ENCODE measurements around the gene NRXN2. TPM values are rescaled to one million over a fixed set of nuclear protein-coding genes. Genes with fewer than 3 reads are reported as not detected.
"Not testable (repeated sequence)": the region's sequence is repeated elsewhere in the genome, so short reads cannot be mapped to it uniquely, and the experiment has no call there.

Gene NRXN2
- total RNA-seq, 2 donors from 2014 or later: 0.84 to 1.3 TPM

DNA sequence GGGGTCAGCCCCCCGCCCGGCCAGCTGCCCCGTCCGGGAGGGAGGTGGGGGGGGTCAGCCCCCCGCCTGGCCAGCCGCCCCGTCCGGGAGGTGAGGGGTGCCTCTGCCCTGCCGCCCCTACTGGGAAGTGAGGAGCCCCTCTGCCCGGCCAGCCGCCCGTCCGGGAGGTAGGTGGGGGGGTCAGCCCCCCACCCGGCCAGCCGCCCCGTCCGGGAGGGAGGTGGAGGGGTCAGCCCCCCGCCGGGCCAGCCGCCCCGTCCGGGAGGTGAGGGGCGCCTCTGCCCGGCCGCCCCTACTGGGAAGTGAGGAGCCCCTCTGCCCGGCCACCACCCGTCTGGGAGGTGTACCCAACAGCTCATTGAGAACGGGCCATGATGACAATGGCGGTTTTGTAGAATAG, 21.0 kb downstream of the NRXN2 start:
- not testable (repeated sequence) for H3K36me3 Mint-ChIP-seq; DNase-seq (ENCODE audit: low spot score in 2 of 2); H3K27ac Mint-ChIP-seq; H3K9me3 Mint-ChIP-seq; ATAC-seq

GRCh38 chr11:64698427-64698826, 24.6 kb downstream of the NRXN2 start:
- Mint-ChIP-seq H3K27ac (no peak overlapping the region), H3K36me3 (no peaks in the 10 kb centered on the region), H3K9me3 (no peaks in the 10 kb centered on the region)
- no peak for DNase-seq (ENCODE audit: low spot score in 2 of 2)
- ATAC-seq: no peak

GRCh38 chr11:64697663-64698375, 25.2 kb downstream of the NRXN2 start:
- no peak for ATAC-seq
- no peaks in the 10 kb centered on the region for H3K36me3 Mint-ChIP-seq
- H3K27ac Mint-ChIP-seq: no peak overlapping the region
- no peak for DNase-seq (ENCODE audit: low spot score in 2 of 2)
- no peaks in the 10 kb centered on the region for H3K9me3 Mint-ChIP-seq

GRCh38 chr11:64696045-64696444, 27.0 kb downstream of the NRXN2 start:
- Mint-ChIP-seq H3K9me3 (no peaks in the 10 kb centered on the region), H3K27ac (no peak overlapping the region), H3K36me3 (no peaks in the 10 kb centered on the region)
- ATAC-seq (no peak), DNase-seq (ENCODE audit: low spot score in 2 of 2) (no peak)

DNA sequence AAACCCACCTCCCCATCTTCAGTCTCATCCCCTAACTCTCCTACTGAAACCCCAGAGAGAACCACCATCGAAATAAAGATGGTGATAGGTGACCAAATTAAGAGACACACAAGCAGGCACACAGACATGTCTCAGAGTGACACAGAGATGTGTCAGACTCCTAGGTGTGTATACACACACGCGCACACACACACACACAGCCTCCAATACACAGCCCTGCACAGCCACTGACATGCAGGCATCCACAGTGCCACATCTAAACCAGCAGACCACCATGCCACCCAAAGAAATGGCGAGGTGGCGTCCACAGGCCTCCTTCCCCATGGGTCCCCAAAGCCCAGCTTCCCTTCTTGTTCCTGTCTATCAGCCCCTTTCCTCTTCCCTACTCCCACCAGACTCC, 27.4 kb downstream of the NRXN2 start:
- Mint-ChIP-seq H3K27ac (peak overlapping the region in 1 of 2 donors; percentile 1), H3K9me3 (no peaks in the 10 kb centered on the region), H3K36me3 (no peaks in the 10 kb centered on the region)
- no peak for DNase-seq (ENCODE audit: low spot score in 2 of 2)
- no peak for ATAC-seq

GRCh38 chr11:64694821-64695365, 28.1 kb downstream of the NRXN2 start:
- DNase-seq (ENCODE audit: low spot score in 2 of 2) (no peak), ATAC-seq (no peak)
- no peaks in the 10 kb centered on the region for H3K36me3 Mint-ChIP-seq
- H3K9me3 Mint-ChIP-seq: no peaks in the 10 kb centered on the region
- H3K27ac Mint-ChIP-seq: peak overlapping the region in 1 of 2 donors; percentile 1

DNA sequence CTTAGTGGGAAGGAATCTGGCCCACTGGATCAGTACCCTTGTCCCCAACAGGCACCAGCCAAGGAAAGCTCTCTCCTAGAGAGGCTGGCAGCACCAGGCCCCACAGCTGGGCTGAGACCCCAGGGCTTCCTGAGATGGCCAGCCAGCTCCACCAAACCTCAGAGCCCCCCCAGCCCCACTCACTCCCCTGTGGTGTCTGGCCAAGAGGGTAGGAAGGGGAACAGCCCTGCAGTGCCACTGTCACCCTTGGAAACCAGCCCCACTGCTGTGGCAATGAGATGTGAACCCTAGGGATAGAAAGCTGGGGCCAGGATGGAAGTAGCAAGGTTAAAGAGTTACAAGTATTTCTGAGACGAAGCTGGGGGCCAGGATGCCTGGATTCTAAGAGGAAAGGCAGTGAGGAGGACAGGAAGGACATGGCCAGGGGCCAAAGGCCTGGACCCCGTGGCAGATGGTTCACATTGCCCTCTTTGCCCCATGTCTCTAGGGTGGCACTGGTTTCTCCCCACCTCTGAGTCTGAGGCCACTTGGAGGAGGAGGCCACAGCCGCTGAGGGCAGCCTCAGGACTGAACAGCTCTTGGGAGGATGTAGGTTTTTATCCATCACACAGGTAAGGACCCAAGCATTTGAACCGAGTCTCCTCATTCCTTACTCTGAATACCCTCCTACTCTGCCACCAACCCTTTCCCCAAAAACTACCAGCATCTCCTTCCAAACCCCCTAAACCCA, 28.8 kb downstream of the NRXN2 start:
- Mint-ChIP-seq H3K27ac (no peak overlapping the region), H3K36me3 (no peaks in the 10 kb centered on the region), H3K9me3 (no peaks in the 10 kb centered on the region)
- DNase-seq (ENCODE audit: low spot score in 2 of 2) (no peak), ATAC-seq (no peak)

GRCh38 chr11:64692764-64693331, 30.1 kb downstream of the NRXN2 start:
- ATAC-seq (no peak), DNase-seq (ENCODE audit: low spot score in 2 of 2) (no peak)
- no peaks in the 10 kb centered on the region for H3K9me3 Mint-ChIP-seq
- no peaks in the 10 kb centered on the region for H3K36me3 Mint-ChIP-seq
- peak overlapping the region in 1 of 2 donors; percentile 51 for H3K27ac Mint-ChIP-seq

DNA sequence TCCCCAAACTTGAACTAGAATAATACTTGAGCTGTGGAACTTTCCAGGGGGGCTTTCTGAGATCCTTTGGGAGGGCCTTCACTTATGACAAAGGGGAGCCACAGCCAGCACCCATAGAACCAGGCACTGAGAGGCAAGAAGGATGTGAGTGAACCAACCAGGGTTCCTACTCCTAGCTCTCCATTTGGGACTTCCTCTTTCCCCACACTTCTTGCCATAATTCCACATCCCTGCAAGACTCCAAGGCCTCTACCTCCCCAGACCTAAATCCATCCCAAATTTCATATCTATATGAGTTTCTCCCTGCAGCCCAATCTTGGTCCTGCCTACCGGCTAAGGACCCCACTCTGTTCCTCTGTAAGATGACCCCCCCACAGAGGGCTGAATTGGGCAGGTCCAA, 31.5 kb downstream of the NRXN2 start:
- Mint-ChIP-seq H3K9me3 (no peaks in the 10 kb centered on the region), H3K27ac (no peak overlapping the region), H3K36me3 (no peaks in the 10 kb centered on the region)
- ATAC-seq: no peak
- no peak for DNase-seq (ENCODE audit: low spot score in 2 of 2)

GRCh38 chr11:64690235-64690634, 32.8 kb downstream of the NRXN2 start:
- no peak for ATAC-seq
- Mint-ChIP-seq H3K27ac (no peak overlapping the region), H3K36me3 (no peaks in the 10 kb centered on the region), H3K9me3 (no peaks in the 10 kb centered on the region)
- DNase-seq (ENCODE audit: low spot score in 2 of 2): no peak

- ATAC-seq: peak; percentile 97 to 99
- no peaks in the 10 kb centered on the region for H3K9me3 Mint-ChIP-seq
- H3K27ac Mint-ChIP-seq: no peak overlapping the region
Measured at GRCh38 chr11:64688534-64688982, 34.4 kb downstream of the NRXN2 start.

GRCh38 chr11:64687643-64688533, 35.1 kb downstream of the NRXN2 start:
- no peak for ATAC-seq
- Mint-ChIP-seq H3K27ac (no peak overlapping the region), H3K36me3 (no peaks in the 10 kb centered on the region), H3K9me3 (no peaks in the 10 kb centered on the region)
- DNase-seq (ENCODE audit: low spot score in 2 of 2): no peak

More at GRCh38 chr11:64688534-64688982, 34.4 kb downstream of the NRXN2 start:
- H3K36me3 Mint-ChIP-seq: no peaks in the 10 kb centered on the region
- peak; percentile 81 to 97 for DNase-seq (ENCODE audit: low spot score in 2 of 2)

DNA sequence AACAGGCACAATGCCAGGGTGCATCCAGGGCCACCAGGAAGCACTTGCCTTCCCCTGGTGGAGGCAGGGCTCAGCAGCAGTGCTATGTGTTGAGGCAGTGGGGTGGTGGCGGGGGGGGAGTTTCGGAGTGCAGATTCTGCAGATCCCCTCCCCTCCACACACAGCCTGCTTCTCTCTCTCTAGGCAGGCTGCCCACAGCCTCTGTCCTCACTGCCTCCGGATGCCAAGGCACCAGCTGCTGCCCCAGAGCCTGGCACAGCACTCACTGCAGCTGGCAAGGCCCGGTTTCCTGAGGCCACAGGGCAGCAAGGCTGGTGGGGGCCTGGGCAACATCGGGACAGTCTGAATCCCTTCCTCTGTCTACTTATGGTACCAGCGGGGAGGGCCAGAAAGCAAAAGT, 35.8 kb downstream of the NRXN2 start:
- Mint-ChIP-seq H3K27ac (no peak overlapping the region), H3K9me3 (no peaks in the 10 kb centered on the region)
- ATAC-seq: no peak

GRCh38 chr11:64686466-64687170, 36.4 kb downstream of the NRXN2 start:
- Mint-ChIP-seq H3K36me3 (no peaks in the 10 kb centered on the region), H3K27ac (no peak overlapping the region), H3K9me3 (no peaks in the 10 kb centered on the region)
- peak in 1 of 2 donors; percentile 43 for ATAC-seq
- no peak for DNase-seq (ENCODE audit: low spot score in 2 of 2)

More for the DNA sequence above, 35.8 kb downstream of the NRXN2 start:
- no peak for DNase-seq (ENCODE audit: low spot score in 2 of 2)
- H3K36me3 Mint-ChIP-seq: no peaks in the 10 kb centered on the region

- ATAC-seq: no peak
- Mint-ChIP-seq H3K9me3 (no peaks in the 10 kb centered on the region), H3K27ac (peak overlapping the region in 1 of 2 donors; percentile 49), H3K36me3 (no peaks in the 10 kb centered on the region)
- no peak for DNase-seq (ENCODE audit: low spot score in 2 of 2)
Measured at GRCh38 chr11:64685536-64685935, 37.5 kb downstream of the NRXN2 start.

DNA sequence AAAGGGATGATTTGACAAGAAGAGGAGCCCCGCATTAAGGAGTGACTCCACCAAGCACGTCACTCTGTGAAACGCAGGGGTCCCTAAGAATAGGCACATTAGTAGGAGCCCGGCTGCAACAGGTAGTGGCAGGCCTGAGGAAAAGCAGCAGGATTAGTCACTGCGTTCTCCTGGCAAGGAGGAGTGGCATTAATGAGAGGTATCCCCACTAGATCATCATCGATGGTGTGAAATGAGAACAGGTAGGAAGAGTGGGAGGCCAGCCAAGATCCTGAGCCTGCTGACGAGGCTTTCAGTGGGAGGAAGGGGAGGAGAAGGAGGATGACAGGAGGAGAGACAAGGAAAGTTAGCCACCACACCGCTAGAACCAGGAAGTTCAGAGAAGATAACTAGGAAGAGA, 38.6 kb downstream of the NRXN2 start:
- Mint-ChIP-seq H3K9me3 (no peaks in the 10 kb centered on the region), H3K36me3 (no peaks in the 10 kb centered on the region), H3K27ac (peak overlapping the region in 1 of 2 donors; percentile 49)
- DNase-seq (ENCODE audit: low spot score in 2 of 2) (no peak), ATAC-seq (no peak)
